Stimulated activated CD4-positive, alpha-beta T cell treated with anti-CD3 and anti-CD28 coated beads, Interleukin-1b, Interleukin-23, amount 100 ng/mL, for 48 hours (primary cell): Measurements from ENCODE around the gene DSN1.
"Not testable (repeated sequence)": the region's sequence is repeated elsewhere in the genome, so short reads cannot be mapped to it uniquely, and the experiment has no call there.

Experiments
- DNase-seq: peaks from one replicate; pipeline ENCODE4 v3.0.0-alpha.2; 2020

DSN1 gene, protein sequence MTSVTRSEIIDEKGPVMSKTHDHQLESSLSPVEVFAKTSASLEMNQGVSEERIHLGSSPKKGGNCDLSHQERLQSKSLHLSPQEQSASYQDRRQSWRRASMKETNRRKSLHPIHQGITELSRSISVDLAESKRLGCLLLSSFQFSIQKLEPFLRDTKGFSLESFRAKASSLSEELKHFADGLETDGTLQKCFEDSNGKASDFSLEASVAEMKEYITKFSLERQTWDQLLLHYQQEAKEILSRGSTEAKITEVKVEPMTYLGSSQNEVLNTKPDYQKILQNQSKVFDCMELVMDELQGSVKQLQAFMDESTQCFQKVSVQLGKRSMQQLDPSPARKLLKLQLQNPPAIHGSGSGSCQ

DNA sequence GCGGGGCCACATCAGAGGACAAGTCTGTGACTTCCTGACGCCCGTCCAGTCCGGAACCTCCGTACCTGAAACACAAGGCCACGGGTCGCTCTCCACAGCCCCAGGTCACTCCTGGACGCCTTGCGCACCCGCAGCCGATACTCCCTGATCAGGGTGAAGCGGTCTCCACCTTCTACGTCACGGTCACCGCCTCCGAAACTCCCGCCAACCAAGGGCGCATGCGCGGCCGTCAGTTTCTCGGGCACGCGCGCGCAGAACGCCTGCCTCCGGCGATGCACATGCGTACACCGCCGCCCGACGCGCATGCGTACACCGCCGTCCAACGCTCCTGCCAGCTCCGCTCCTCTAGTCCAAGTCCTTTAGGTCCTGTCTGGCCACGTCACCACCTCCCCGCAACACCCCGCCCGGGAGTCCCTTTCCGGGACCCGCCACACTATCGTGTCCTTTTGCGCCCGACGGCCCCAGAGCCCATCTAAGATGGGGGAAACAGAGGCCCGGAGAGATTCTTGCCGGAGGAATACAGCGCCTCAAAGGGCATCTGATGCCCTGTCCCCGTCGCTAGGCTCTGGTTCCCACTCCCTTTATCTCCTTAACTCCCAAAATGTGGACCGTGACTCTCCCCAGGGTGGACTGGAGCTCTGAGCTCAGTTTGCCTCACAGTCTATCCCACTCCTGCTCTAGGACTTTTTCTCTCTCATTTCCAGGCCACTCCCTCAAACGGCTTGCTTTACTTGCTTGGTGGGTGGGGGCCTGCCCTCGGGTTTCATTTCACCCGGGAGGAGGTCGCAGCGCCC is at the start of gene DSN1:
Gene DSN1 (minus strand): TSS at position 167 of the 794 bp plus-strand sequence. CDS start 2,305 bp downstream, outside the sequence.
- DNase-seq = peak; percentile 98

DNA sequence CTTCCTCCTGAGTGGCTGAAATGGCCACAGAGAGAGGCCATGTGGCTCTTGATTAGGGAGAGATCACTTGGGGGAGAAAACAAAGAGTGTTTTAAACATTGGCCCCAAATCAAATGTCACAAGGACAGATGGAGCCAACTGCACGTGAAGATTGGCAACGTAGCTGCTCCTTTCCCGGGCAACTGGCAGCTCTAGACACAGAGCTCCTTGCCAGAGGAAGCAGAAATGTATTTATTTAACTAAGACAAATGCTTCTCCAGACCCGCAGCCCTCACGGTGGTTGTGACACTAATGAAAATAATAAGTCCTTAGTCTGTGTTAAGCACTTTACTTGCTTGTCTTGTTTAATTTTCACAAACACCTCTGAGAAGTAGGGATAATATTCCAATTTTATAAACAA is 49.6 kb upstream of the DSN1 start:
- DNase-seq = no peak

DNA sequence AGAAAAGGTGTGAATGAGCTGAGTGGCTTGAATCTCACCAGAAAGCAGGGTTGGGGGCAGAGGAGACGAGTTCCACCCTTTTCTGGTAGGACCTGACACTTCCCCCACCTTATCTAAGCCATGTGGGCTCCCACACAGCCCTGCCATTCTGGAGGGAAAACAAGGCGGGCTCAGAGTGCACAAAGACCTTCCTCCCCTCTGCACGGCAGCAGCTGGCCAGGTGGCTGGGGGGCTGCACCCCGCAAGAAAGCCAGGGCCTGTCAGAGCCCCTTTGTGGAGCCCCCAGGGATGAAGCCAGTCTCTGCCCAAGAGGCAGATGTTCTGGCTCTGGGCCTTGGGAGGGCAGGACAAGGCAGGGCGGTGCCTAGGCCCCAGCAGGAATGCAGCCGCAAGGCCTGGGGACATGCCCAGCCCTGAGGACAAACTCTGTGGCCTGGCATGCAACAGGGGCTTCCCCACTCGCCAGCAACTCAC is 48.4 kb upstream of the DSN1 start:
- no peak for DNase-seq

DNA sequence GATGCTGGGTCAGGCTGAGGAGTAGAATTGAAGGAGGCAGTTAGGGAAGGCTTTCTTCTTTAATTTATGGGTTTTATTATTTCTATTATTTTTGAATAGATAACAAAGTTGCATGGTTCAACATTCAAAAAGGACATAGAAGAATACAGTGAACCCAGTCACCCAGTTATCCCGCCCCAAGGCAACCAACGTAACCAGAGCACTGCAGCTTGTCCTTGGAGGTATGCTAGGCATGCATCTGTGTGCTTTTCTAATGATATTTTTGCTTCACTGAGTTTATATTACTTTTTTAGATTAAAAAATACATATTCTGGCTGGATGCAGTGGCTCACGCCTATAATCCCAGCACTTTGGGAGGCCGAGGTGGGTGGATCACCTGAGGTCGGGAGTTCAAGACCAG is 47.4 kb upstream of the DSN1 start:
- no peak for DNase-seq

DNA sequence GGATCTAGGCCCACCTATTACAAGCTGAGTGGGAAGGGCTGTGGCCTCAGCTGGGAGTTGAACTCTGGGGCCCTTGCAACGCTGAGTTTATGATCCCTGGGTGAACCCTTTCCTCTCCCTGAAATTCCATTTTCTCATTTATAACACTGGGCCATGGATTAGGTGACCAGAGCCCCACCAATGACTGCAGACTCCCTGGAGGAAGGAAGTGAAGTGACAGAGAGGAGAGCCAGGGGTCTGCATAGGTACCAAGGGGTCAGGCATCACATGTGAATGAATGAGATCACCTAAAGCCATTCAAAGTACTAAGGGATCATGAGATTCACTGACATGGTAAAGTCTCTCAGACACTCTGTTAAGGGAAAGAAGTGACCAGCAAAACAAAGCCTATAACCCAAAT is 46.5 kb upstream of the DSN1 start:
- no peak for DNase-seq

DNA sequence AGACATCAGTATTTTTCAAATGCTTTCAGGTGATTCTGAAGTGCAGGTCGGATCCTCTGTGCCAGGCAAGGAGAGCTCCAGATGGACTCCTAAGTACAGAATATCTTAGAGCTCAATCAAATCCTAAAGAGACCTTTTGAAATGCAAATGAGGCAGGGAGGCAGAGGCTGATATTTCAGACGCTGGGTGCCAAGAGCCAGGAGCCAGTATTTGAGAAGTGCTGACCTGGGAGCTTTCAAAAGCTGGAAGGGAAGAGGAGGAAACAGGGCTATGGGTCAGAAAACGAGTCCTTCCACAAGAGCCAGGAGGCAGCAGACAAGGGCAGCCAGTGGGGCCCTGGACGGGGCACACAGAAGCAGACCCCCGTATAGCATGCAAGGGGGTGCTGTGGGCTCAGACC is 46.1 kb upstream of the DSN1 start:
- no peak for DNase-seq

DNA sequence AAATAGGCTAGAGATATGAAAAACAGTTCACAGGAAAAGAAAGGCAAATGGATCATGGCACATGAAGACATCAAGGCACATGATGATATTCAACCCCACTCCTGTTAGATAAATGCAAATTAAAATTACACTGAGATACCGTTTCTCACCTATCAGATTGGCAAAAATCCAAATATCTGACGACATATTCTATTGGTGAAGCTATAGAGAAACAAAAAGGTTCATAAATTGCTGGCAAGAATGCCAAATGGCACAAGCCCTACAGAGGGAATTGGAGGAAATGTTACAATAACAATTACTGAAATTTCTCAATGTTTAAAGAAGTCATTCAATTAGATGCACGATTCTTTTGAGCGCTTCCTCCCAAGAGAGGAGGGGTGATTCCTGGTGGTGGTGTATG is 45.3 kb upstream of the DSN1 start:
- no peak for DNase-seq

DNA sequence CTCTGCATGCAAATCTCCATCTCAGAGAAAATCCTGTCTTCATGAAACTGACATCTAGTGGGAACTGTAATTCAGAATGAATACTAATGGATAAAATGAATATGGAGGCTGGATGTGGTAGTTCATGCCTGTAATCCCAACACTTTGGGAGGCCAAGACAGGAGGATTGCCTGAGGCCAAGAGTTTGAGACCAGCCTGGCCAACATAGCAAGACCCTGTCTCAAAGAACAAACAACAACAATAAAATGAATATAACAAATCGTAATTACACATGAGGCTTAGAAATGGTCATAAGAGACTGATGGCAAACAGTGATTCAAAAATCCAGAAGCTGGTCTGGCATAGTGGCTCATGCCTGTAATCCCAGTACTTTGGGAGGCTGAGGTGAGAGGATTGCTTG is 44.6 kb upstream of the DSN1 start:
- no peak for DNase-seq

DNA sequence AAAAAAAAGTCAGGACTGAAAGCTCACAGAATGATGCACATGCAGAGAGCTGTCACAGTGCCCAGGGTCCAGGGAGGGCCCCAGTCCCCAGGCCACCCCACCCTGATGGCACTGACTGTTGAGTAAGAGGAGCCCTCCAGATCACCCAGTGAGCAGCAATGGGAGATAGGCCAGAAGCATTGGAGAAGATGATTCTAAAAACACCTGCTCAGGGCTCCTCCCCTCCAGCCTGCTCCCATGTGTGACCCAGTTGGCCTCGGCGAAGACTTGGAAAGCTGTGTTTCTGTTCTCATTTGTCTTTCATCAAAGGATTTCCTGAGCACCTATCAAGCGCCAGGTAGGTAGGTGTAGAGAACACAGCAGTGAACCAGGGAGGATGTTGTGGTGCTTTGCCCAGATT is 43.9 kb upstream of the DSN1 start:
- no peak for DNase-seq

DNA sequence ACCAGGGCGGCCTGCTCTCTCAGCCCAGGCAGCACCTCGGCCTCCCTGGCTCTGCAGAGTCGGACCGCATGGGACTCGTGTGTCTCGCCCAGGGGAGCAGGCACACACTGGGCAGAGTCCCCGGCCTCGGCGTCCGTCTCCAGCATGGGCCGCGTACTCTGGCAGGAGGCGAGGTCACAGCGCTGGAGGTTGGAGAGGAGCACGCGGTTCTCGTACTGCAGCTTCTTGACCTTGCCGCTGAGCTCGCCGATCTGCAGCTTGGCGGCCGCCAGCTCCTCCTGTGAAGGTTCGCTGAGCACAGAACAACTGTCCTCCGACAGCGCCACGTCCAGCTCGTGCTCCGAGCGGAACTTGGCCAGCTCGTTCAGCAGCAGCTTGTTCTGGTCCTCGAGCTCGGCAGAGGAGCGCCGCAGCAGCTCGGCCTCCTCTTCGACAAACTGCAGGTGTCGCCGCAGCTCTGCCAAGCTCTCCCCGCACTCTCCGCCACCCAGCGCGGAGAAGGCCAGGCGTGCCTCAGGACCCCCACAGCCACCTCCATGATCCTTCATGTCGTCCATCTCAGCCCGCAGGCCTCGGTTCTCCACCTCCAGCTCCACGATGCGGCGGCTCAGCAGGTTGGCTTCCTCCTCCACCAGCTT is 42.0 kb upstream of the DSN1 start:
- no peak for DNase-seq

DNA sequence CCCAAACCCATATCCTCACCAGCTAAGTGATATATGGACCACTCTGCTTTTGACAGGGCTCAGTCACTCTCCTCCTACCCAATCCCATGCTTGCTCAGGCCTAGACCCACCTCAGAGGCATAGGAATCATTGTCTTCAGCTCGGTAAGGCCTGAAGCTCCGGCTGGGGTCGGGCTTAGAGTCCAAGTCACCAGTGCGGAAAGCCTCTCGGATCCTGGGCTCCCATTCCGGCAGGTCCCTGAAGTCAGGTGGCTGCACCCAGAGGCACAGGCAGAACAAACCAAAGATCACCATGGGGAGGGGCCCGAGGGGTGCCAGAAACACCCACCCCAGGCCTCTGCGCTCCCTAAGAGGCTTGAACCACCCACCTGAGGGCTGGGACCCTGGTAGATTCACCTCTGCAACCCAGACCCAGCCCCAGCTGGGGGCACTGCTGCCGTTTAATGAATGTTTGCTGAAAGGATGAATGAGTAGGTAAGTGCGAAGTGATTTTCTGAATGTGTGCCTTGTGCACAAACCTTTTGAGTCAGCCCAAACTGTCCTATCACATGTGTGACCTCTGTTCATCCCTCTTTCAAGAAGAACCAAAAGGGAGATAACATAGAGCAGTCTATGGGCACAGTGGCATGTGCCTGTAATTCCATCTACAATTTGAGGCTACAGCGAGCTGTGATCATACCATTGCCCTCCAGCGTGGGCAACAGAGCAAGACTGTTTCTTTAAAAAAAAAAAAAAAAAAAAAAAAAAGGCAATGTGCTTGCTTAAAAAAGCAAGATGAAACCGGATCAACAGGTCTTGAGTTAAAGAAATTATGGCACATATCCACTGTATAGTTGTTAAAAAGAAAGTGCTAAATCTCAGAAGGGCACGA is 39.3 kb upstream of the DSN1 start:
- no peak for DNase-seq

DNA sequence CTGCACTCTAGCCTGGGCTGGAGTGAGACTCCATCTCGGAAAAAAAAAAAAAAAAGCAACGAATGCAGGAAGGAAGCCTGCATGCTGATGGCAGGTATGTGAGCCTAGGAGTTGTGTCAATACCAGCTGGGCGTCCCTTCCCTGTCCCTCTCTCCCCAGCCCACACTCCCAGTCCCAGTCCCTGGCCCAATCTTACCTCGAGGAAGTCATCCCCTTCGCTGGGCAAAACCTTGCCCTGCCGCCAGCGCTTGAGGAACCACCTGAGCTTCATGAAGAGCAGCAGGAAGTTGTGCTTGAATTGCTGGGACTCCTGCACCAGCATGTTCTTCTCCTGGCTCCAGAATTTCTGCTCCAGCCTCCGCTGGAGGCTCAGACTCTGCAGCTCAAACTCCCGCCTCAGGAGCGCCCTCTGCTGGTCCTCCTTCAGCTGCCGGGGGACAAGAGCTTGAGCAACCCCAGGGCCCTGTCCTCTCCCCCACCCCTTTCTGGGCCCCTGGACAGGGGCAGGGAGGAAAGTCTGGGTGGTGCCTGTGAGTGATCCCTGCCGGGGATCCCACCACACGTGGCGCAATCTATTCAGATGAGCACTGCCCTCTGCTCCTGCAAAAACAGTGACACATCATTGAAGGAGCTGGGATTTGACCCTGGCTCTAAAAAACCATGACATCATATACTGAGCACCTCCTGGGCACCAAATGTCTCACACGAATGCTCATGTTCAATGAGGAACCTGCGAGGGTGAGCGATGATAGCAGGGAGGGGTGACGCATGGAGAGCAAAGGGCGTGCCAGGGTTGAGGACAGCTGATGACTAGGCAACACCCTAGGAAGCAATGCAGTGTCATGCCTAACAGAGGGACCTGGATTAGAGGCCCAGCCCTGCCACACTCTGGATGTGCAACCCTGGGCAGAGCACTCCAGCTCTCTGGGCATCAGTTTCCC is 35.0 kb upstream of the DSN1 start:
- peak; percentile 77 for DNase-seq

DNA sequence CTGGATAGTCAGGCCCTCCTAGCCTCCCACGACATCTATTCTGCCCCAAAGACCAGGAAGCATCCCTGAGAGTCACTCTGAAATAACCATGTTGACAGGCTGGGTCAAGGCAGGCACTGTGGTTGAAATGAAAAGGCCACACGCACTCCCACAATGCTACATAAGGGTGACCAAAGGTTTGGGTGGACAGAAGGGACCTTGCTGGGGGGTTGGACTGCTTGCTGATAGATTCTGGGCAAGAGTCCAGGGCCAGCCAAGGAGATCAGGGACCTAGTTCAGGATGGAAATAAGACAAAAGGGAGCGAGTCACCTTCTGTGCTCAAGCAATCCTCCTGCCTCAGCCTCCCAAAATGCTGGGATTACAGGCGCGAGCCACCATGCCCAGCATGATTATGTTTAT is 32.5 kb upstream of the DSN1 start:
- no peak for DNase-seq

DNA sequence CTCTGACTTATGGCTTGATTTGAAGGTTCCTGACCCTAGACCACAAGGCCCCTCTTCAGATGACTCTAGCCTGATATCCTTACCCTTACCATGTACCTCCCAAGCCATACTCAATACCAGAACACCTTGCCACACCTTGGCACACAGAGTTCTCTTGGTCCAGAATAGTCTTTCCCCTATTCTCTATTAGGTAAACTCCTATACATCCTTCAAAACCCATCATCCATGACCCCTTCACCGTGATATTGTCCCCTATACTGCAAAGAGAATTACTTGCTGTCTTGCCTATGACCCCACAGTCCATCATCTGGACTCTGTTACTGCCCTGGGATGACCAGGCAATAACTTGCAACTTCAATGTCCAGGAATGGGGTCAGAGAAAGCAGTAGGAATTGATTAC is 31.8 kb upstream of the DSN1 start:
- DNase-seq = no peak

DNA sequence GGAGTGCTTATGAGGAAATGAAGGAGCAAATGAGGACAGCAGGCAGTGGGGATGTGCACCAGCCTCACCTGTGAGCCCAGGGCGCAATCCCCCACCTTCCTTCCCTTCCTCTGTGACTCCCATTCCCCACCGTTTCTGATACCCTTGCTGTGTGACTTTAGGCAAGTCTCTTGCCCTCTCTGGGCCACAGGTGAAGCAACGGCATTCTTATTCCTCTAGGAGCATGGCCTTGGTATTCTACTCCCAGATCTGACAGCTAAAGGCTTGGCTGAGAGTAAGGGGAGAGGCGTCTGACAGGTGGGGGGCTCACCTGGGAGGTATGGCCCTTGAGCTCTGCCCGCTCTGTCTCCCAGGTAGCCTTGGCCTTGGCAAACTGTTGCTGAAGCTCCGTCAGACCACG is 30.9 kb upstream of the DSN1 start:
- no peak for DNase-seq

DNA sequence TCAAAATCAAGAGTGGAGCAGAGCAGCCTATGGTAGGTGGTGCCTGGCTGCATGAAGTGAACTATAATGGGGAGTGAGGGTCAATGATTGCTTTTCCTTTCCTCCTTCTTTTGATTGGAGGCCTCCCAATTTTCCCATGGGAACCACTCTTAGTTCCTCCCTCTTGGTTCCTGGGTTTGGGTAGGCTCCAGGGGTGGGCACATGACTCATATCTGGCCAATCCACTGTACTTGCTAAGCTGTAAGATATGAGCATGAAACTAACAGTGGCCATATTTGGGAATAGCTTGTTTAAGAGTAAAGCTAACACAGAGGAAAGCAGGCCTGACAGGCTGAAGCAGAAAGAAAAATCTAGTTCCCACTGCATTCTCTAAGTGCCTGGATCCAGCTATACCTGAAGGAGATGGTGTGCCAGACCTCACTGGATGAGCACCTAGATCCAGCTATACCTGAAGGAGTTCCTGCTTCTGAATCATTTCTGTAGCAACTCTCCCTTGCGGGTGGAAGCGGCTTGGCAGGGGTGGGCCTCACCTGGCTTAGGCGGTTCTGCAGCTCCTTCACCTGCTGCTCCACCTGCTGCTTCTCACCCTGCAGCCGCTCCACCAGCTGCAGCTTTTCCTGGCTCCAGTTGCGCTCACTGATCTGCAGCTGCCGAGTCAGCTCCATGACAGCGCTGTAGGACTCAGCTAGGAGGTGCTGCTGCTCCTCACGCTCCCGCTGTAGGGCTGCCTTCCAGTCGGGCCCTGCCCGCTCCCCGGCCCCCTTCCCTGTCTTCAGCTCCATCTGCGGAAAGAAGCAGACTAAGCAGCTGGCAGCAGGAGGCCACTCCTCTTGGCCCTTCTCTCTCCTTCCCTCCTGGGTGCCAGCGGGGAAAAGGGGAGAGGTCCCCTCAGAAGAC is 29.0 kb upstream of the DSN1 start:
- no peak for DNase-seq

DNA sequence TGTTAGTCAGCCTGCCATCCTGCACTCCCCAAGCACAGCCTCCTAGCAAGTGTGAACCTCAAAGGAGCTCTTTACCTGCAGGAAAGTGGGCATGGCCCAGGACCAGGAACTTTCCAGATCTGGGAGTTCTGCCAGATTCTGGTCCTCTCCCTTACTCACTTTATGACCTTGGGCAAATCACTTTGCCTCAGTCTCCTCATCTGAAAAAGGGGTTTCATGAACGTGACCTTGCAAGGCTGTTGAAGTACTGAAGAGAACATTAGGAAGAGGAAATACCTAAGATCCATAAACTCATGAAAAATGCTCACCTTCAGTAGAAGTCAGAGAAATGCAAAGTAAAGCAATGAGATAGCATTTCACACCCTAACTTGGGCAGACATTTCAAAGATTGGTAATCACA is 26.8 kb upstream of the DSN1 start:
- no peak for DNase-seq

DNA sequence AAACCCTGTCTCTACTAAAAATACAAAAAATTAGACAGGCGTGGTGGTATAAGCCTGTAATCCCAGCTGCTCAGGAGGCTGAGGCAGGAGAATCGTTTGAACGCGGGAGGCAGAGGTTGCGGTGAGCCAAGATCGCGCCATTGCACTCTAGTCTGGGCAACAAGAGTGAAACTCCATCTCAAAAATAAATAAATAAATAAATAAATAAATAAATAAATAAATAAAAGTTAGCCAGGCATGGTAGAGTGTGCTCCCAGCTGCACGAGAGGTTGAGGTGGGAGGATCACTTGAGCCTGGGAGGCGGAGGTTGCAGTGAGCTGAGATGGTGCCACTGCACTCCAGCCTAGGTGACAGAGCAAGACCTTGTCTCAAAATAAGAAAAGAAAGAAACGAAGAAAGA is 25.8 kb upstream of the DSN1 start:
- not testable (repeated sequence) for DNase-seq

DNA sequence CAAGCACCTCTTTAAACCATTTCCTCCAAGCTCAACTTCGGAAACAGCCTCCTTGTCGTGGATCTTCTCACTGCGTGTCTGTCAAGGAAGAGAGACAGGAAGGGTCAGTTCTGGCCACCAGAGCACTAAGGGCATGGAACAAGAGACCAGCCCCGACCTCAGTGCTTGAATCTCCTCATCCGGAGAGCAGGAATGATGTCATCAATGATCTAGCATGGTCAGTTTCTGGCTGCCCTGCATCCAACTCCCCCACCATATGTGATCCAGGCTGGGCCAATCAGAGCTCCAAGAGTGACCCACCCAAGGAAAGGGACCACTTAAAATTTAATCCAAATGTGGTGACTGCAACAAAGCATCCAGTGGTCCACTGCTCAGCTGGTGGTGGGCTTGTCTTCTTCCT is 23.3 kb upstream of the DSN1 start:
- no peak for DNase-seq

DNA sequence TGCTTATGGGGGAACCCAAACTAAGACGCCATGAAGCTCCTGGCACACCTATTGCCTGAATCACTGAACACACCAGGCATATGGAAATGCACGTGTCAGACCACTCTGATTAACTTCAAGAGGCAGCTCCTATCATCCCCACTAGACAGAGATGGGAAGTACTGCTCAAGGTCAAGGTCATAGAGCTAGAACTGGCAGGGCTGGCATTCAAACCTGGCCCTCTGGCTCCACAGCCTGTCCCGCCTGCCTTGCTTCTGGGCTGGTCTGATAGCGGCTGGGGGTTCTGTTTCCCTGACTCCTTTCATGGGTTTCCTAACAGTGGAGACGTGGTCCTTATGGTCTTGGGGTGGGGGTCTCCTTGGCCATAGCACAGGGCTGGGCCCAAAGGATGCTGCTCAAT is 22.6 kb upstream of the DSN1 start:
- no peak for DNase-seq

DNA sequence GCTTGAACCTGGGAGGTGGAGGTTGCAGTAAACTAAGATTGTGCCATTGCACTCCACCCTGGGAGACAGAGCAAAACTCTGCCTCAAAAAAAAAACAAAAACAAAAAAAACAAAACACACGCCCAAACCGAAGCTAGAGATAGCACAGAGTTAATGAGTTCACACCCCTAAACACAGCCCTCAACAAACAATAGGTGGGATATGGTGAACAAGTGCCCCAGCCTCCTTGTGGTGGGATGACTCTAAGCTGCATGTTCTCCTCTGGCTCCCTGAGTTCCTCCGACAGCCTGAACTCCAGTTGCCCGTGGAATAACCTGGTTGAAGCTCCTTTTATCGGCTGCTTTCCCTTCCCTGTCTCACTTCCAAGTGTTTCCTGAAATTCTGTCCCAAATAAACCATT is 22.1 kb upstream of the DSN1 start:
- DNase-seq = no peak
